Panc1 (cell line): ENCODE results near the gene MLN. TPM values are rescaled to one million over a fixed set of nuclear protein-coding genes. Genes with fewer than 3 reads are reported as not detected.

Experiments used
- ATAC-seq: fragments of 200-7000 bp; cut with Tn5 transposase; 2 replicates; pipeline ENCODE4 v1.9.1; 2020; ENCODE audit warnings: mild to moderate bottlenecking, moderate library complexity
- BruUV-seq: library from RNA; stranded (reverse); fragments of 400-500 nt; replicated peaks from 2 replicates; lab custom pipeline; 2021; lab: Mats Ljungman, UMichigan
- CTCF ChIA-PET: fragments of 300-600 bp; sonication (Branson Sonifier 250); formaldehyde crosslinking; loops from one replicate; lab custom pipeline; 2022; ENCODE audit warnings: antibody characterized with exemption; lab: Charles Lee
- POLR2A ChIA-PET: fragments of 300-600 bp; sonication (Branson Sonifier 250); formaldehyde crosslinking; loops from one replicate; lab custom pipeline; 2022; ENCODE audit warnings: antibody characterized with exemption; lab: Charles Lee
- DNase-seq: peaks from one replicate; pipeline ENCODE4 v3.0.0-alpha.2; 2010; ENCODE audit warnings: low read depth, low spot score
- H3K27ac ChIP-seq: 2 replicates; pipeline ENCODE4 v1.5.1; 2011; ENCODE audit warnings: mild to moderate bottlenecking, low read length, inconsistent platforms
- H3K27me3 ChIP-seq: fragments of 200-500 bp; sonication (Bioruptor generic); 2 replicates; pipeline ENCODE4 v1.6.0; 2014; ENCODE audit warnings: low read length, inconsistent platforms; ENCODE audit not compliant: control insufficient read depth, insufficient read depth
- H3K36me3 ChIP-seq: fragments of 200-500 bp; sonication (Bioruptor generic); 2 replicates; pipeline ENCODE4 v1.5.1; 2014; ENCODE audit warnings: inconsistent platforms, mild to moderate bottlenecking, low read length, moderate library complexity; ENCODE audit not compliant: control insufficient read depth, insufficient read depth
- H3K4me1 ChIP-seq: 2 replicates; pipeline ENCODE4 v1.5.1; 2011; ENCODE audit warnings: inconsistent platforms, mild to moderate bottlenecking, low read length, moderate library complexity; ENCODE audit not compliant: control insufficient read depth, insufficient read depth
- H3K4me3 ChIP-seq, 2 experiments: 2 replicates each; pipeline ENCODE4 v1.5.1; 2011 to 2012; ENCODE audit warnings: low read depth in 2 of 2, low read length in 2 of 2, mild to moderate bottlenecking in 2 of 2, inconsistent platforms in 1 of 2, moderate library complexity in 1 of 2
- H3K9me3 ChIP-seq: fragments of 200-500 bp; sonication (Bioruptor generic); 2 replicates; pipeline ENCODE4 v1.5.1; 2014; ENCODE audit warnings: low read depth, mild to moderate bottlenecking, inconsistent platforms, low read length, moderate library complexity; ENCODE audit not compliant: control insufficient read depth, insufficient read depth
- POLR2AphosphoS5 ChIP-seq: IDR thresholded peaks from 2 replicates; pipeline ENCODE4 v1.6.1; 2012; ENCODE audit warnings: mild to moderate bottlenecking, low read depth, low read length, moderate library complexity
- SIN3A ChIP-seq: IDR thresholded peaks from 2 replicates; pipeline ENCODE4 v1.6.1; 2012; ENCODE audit warnings: low read depth, mild to moderate bottlenecking, low read length, moderate library complexity, borderline replicate concordance; ENCODE audit not compliant: insufficient read depth
- TCF7L2 ChIP-seq: IDR thresholded peaks from 2 replicates; pipeline ENCODE4 v1.6.1; 2011; ENCODE audit warnings: mild to moderate bottlenecking, low read depth, low read length, inconsistent platforms
- in situ Hi-C: cut with HindIII; loops from 2 replicates; pipeline ENCODE4 v1.10.0; 2016; ENCODE audit warnings: low sequenced_read_pairs, low pct_unique_long_range_greater_than_20kb
- intact Hi-C: fragments of 100-400 bp; cut with micrococcal nuclease; formaldehyde crosslinking; loops from one replicate; pipeline ENCODE4 v1.10.0; 2022; ENCODE audit not compliant: unreplicated experiment
- total RNA-seq: library from RNA; stranded (reverse); gene quantifications from one replicate; pipeline ENCODE4 v1.2.1, GENCODE V29; 2021; ENCODE audit not compliant: unreplicated experiment
- TF ChIP-seq, protein P1 (sequence below): fragments of 450-650 bp; IDR thresholded peaks from 2 replicates; pipeline ENCODE4 v1.5.1; 2017; ENCODE audit warnings: mild to moderate bottlenecking
- TF ChIP-seq, protein P2 (sequence below), 2 experiments: IDR thresholded peaks; 2 replicates each; pipeline ENCODE4 v1.6.1; 2011 to 2012; ENCODE audit warnings: low read depth in 2 of 2, control low read depth in 1 of 2, low read length in 1 of 2, mild to moderate bottlenecking in 1 of 2, moderate library complexity in 1 of 2; ENCODE audit not compliant: insufficient read depth in 1 of 2

MLN gene
- total RNA-seq, 1 experiment from 2014 or later, result not detected

DNA sequence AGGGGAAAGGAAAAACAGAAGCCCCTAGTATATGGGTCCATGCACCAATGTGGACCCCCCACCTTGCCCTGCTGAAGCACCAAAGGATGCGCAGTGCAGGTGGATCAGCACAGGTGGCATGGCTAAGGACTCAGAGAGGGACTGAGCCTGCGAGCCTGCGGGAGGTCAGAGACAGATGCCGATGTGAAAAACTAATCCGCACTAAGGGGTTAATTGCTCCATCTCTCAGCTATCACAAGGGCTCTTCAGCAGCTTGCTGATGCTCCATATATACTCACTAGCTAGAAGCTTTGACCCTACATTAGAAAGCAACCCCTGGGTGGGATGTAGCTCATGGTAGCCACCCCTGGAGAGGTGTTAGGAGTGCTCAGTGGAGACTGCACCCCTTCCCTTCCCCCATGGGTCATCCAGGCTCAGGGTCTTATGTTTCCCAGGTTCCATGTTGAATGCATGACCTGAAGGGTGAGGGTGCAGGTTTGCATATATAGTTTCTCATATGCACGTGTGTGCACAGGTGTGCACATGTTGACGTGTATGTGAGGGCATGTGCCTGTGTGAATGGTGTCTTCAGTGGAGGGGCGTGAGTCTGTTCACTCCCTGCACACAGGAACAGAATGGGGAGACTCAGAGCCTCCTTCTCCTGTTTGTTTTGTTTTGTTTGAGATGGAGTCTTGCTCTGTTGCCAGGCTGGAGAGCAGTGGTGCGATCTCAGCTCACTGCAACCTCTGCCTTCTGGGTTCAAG is 43.7 kb downstream of the MLN start:
- POLR2A ChIA-PET, result no interaction called here
- intact Hi-C loops, result no loop called here

DNA sequence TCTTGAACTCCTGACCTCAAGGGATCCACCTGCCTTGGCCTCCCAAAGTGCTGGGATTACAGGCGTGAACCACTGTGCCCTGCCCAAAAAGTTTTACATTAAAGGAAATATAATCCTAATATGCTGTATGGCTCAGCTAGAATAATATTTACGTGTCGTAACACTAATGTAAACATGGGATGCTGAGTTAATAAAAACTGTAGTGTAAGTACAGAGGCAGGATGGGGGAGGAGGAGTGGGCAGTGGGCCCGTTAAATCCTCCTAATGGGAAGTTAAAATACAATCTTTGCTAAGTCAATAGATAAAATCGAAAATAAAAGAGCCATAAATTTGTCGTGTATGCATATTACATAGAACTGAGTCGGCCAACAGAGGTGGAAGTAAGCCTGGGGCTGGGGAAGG is 45.0 kb downstream of the MLN start:
- H3K36me3 ChIP-seq, result no peaks in the 10 kb centered on the region
- ATAC-seq, result no peak
- TF ChIP-seq SIN3A, result no peak
- TF ChIP-seq, protein P1, sequence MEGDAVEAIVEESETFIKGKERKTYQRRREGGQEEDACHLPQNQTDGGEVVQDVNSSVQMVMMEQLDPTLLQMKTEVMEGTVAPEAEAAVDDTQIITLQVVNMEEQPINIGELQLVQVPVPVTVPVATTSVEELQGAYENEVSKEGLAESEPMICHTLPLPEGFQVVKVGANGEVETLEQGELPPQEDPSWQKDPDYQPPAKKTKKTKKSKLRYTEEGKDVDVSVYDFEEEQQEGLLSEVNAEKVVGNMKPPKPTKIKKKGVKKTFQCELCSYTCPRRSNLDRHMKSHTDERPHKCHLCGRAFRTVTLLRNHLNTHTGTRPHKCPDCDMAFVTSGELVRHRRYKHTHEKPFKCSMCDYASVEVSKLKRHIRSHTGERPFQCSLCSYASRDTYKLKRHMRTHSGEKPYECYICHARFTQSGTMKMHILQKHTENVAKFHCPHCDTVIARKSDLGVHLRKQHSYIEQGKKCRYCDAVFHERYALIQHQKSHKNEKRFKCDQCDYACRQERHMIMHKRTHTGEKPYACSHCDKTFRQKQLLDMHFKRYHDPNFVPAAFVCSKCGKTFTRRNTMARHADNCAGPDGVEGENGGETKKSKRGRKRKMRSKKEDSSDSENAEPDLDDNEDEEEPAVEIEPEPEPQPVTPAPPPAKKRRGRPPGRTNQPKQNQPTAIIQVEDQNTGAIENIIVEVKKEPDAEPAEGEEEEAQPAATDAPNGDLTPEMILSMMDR, result no peak
- TF ChIP-seq TCF7L2, result no peak
- TF ChIP-seq POLR2AphosphoS5, result no peak
- TF ChIP-seq, protein P2, sequence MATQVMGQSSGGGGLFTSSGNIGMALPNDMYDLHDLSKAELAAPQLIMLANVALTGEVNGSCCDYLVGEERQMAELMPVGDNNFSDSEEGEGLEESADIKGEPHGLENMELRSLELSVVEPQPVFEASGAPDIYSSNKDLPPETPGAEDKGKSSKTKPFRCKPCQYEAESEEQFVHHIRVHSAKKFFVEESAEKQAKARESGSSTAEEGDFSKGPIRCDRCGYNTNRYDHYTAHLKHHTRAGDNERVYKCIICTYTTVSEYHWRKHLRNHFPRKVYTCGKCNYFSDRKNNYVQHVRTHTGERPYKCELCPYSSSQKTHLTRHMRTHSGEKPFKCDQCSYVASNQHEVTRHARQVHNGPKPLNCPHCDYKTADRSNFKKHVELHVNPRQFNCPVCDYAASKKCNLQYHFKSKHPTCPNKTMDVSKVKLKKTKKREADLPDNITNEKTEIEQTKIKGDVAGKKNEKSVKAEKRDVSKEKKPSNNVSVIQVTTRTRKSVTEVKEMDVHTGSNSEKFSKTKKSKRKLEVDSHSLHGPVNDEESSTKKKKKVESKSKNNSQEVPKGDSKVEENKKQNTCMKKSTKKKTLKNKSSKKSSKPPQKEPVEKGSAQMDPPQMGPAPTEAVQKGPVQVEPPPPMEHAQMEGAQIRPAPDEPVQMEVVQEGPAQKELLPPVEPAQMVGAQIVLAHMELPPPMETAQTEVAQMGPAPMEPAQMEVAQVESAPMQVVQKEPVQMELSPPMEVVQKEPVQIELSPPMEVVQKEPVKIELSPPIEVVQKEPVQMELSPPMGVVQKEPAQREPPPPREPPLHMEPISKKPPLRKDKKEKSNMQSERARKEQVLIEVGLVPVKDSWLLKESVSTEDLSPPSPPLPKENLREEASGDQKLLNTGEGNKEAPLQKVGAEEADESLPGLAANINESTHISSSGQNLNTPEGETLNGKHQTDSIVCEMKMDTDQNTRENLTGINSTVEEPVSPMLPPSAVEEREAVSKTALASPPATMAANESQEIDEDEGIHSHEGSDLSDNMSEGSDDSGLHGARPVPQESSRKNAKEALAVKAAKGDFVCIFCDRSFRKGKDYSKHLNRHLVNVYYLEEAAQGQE (IDR thresholded peaks at IDR 0.05; ENCODE audit: insufficient read depth in 1 of 2, low read depth in 2 of 2, low read length in 1 of 2), result no peak
- DNase-seq, result no peak
- intact Hi-C loops, result no loop called here
- H3K4me1 ChIP-seq, result peaks cover 19% of the 10 kb centered on the region
- no peak overlapping the region for H3K4me3 ChIP-seq
- no peaks in the 10 kb centered on the region for H3K9me3 ChIP-seq
- BruUV-seq, result no TSS peak
- POLR2A ChIA-PET, result no interaction called here
- H3K27me3 ChIP-seq, result no peaks in the 10 kb centered on the region
- H3K27ac ChIP-seq, result no peak overlapping the region
- in situ Hi-C loops, result no loop called here
- CTCF ChIA-PET, result no interaction called here

More for the DNA sequence above, 43.7 kb downstream of the MLN start:
- DNase-seq (no peak), ATAC-seq (no peak)
- TF ChIP-seq TCF7L2, result no peak
- TF ChIP-seq, protein P1, result no peak
- TF ChIP-seq SIN3A, result no peak
- H3K4me1 ChIP-seq, result peaks cover 19% of the 10 kb centered on the region
- CTCF ChIA-PET, result interaction anchor here (2.6 kb wide), 1 partner anchor 15 kb away, joined by 24 read pairs; no protein-coding TSS in a partner anchor
- no peak overlapping the region for H3K4me3 ChIP-seq
- H3K27me3 ChIP-seq, result no peaks in the 10 kb centered on the region
- BruUV-seq, result no TSS peak
- no peaks in the 10 kb centered on the region for H3K9me3 ChIP-seq
- no peak overlapping the region for H3K27ac ChIP-seq
- in situ Hi-C loops, result no loop called here
- H3K36me3 ChIP-seq, result no peaks in the 10 kb centered on the region
